A549 (cell line): Measurements from ENCODE around the gene TMEM59L. TPM values are rescaled to one million over a fixed set of nuclear protein-coding genes. Genes with fewer than 3 reads are reported as not detected.
A peak's percentile ranks its signal among the peaks of the same experiment; 100 is the strongest.

Source experiments
- ATAC-seq, 2 experiments: fragments of 200-7000 bp in 1 of 2; fragments of >200 bp in 1 of 2; cut with Nextera tagmentation in 1 of 2; cut with Tn5 transposase in 1 of 2; 3 replicates each; pipeline versions ENCODE4 v1.8.0 to v1.9.1; 2018 to 2020; ENCODE audit warnings: mild to moderate bottlenecking in 1 of 2, moderate library complexity in 1 of 2
- CTCF ChIA-PET: fragments of 300-600 bp; sonication (Branson Sonifier 250); formaldehyde crosslinking; extraction: SDS; loops from one replicate; lab custom pipeline; 2021; ENCODE audit warnings: antibody characterized with exemption, inconsistent platforms; lab: Yijun Ruan, JAX
- POLR2A ChIA-PET: fragments of 350-600 bp; formaldehyde crosslinking; extraction: SDS; loops from one replicate; lab custom pipeline; 2021; ENCODE audit warnings: antibody characterized with exemption, inconsistent platforms; lab: Yijun Ruan, JAX
- DNase-seq, 2 experiments: peaks; one replicate each; pipeline versions ENCODE4 v3.0.0 to v3.0.0-alpha.2; 2011 to 2016; ENCODE audit warnings: low read depth in 1 of 2, low spot score in 1 of 2
- FAIRE-seq: peaks from 2 replicates; lab custom pipeline; 2011; peaks lifted over from hg19 to GRCh38; lab: Jason Lieb, UNC
- H3K27ac ChIP-seq, 2 experiments: fragments of >200 bp; sonication (Bioruptor Twin); formaldehyde crosslinking; 3 replicates each; pipeline ENCODE4 v1.5.1; 2016 to 2017
- H3K4me1 ChIP-seq: fragments of >200 bp; sonication (Bioruptor Twin); formaldehyde crosslinking; 3 replicates; pipeline ENCODE4 v1.6.1; 2016
- H3K4me2 ChIP-seq: fragments of >200 bp; sonication (Bioruptor Twin); formaldehyde crosslinking; 3 replicates; pipeline ENCODE4 v1.6.1; 2016
- H3K4me3 ChIP-seq: fragments of >200 bp; sonication (Bioruptor Twin); formaldehyde crosslinking; 3 replicates; pipeline ENCODE4 v1.5.1; 2016
- H3K9me3 ChIP-seq: fragments of >200 bp; sonication (Bioruptor Twin); formaldehyde crosslinking; 3 replicates; pipeline ENCODE4 v1.6.1; 2016
- BCL3 ChIP-seq: fragments of >200 bp; sonication (Bioruptor Twin); formaldehyde crosslinking; IDR thresholded peaks from 3 replicates; pipeline ENCODE4 v1.6.1; 2016
- BHLHE40 ChIP-seq: IDR thresholded peaks from 2 replicates; pipeline ENCODE4 v1.6.1; 2012; ENCODE audit warnings: low read depth, low read length, inconsistent platforms
- CHD2 ChIP-seq: fragments of 150-350 bp; IDR thresholded peaks from 2 replicates; pipeline ENCODE4 v1.6.1; 2014; ENCODE audit warnings: low read length; ENCODE audit not compliant: partially characterized antibody
- EHF ChIP-seq: fragments of 250-450 bp; sonication (Bioruptor Pico); IDR thresholded peaks from 2 replicates; pipeline ENCODE4 v1.5.0; 2020; ENCODE audit warnings: mild to moderate bottlenecking
- ELK1 ChIP-seq: fragments of 150-350 bp; IDR thresholded peaks from 2 replicates; pipeline ENCODE4 v1.6.1; 2014; ENCODE audit warnings: low read depth, mild to moderate bottlenecking, low read length
- ESRRA ChIP-seq: fragments of 150-350 bp; IDR thresholded peaks from 2 replicates; pipeline ENCODE4 v1.6.1; 2014; ENCODE audit warnings: mild to moderate bottlenecking, low read length, borderline replicate concordance
- GATA3 ChIP-seq: IDR thresholded peaks from 2 replicates; pipeline ENCODE4 v1.6.1; 2012; ENCODE audit warnings: borderline replicate concordance
- HOXB13 ChIP-seq: fragments of 250-450 bp; sonication (Bioruptor Pico); IDR thresholded peaks from 2 replicates; pipeline ENCODE4 v1.5.0; 2020; ENCODE audit warnings: low read depth, mild to moderate bottlenecking, moderate library complexity
- JUN ChIP-seq, 2 experiments: fragments of >200 bp; sonication (Bioruptor Twin); formaldehyde crosslinking; IDR thresholded peaks; 2 replicates in 1 of 2; 3 replicates in 1 of 2; pipeline ENCODE4 v1.6.1; 2016 to 2017
- KDM1A ChIP-seq: fragments of 200-600 bp; sonication (generic); IDR thresholded peaks from 2 replicates; pipeline ENCODE4 v1.6.1; 2016; ENCODE audit warnings: low read depth, mild to moderate bottlenecking
- KDM5A ChIP-seq: fragments of 200-600 bp; sonication (generic); IDR thresholded peaks from 2 replicates; pipeline ENCODE4 v1.6.1; 2016; ENCODE audit warnings: antibody characterized with exemption, mild to moderate bottlenecking
- MAZ ChIP-seq: fragments of 150-350 bp; IDR thresholded peaks from 2 replicates; pipeline ENCODE4 v1.6.1; 2014; ENCODE audit warnings: antibody characterized with exemption, low read depth, low read length, borderline replicate concordance
- MYC ChIP-seq: IDR thresholded peaks from 2 replicates; pipeline ENCODE4 v1.6.1; 2012; ENCODE audit warnings: mild to moderate bottlenecking, inconsistent platforms, low read length, improper control_type of control experiment, borderline replicate concordance
- NR3C1 ChIP-seq: fragments of >200 bp; sonication (Bioruptor Twin); formaldehyde crosslinking; IDR thresholded peaks from 3 replicates; pipeline ENCODE4 v1.6.1; 2017
- PHF8 ChIP-seq: fragments of 200-600 bp; sonication (generic); IDR thresholded peaks from 2 replicates; pipeline ENCODE4 v1.6.1; 2016; ENCODE audit warnings: low read depth, mild to moderate bottlenecking, antibody characterized with exemption, moderate library complexity, borderline replicate concordance
- RAD21 ChIP-seq, 2 experiments: fragments of >200 bp in 1 of 2; sonication (Bioruptor Twin) in 1 of 2; formaldehyde crosslinking in 1 of 2; IDR thresholded peaks in 1 of 2; conservative IDR thresholded peaks in 1 of 2; 2 replicates in 1 of 2; 3 replicates in 1 of 2; pipeline ENCODE4 v1.6.1; 2012 to 2018; ENCODE audit warnings: inconsistent platforms in 1 of 2
- RFX5 ChIP-seq: fragments of 450-650 bp; IDR thresholded peaks from 2 replicates; pipeline ENCODE4 v1.7.1; 2014; ENCODE audit warnings: antibody characterized with exemption, mild to moderate bottlenecking, moderate library complexity
- TFCP2L1 ChIP-seq: fragments of 250-450 bp; sonication (Bioruptor Pico); IDR thresholded peaks from 2 replicates; pipeline ENCODE4 v1.5.0; 2021; ENCODE audit warnings: mild to moderate bottlenecking
- USF2 ChIP-seq: fragments of 450-650 bp; IDR thresholded peaks from 2 replicates; pipeline ENCODE4 v1.6.1; 2014; ENCODE audit warnings: antibody characterized with exemption
- ZC3H11A ChIP-seq: fragments of 450-650 bp; IDR thresholded peaks from 2 replicates; pipeline ENCODE4 v1.6.1; 2014; ENCODE audit warnings: antibody characterized with exemption, mild to moderate bottlenecking
- ZNF302 ChIP-seq: fragments of 250-450 bp; sonication (Bioruptor Pico); IDR thresholded peaks from 2 replicates; pipeline ENCODE4 v1.9.0; 2021; ENCODE audit warnings: inconsistent platforms, mild to moderate bottlenecking, moderate library complexity
- WGBS: methylation state at CpG from one replicate; pipeline ENCODE4 v1.1.6; 2017; ENCODE audit errors: missing lambda C conversion rate; 5-methylcytosine and 5-hydroxymethylcytosine counted together
- polyA plus RNA-seq, 4 experiments: library from polyadenylated mRNA; depleted of rRNA in 3 of 4; stranded (reverse); fragments of >200 nt; fragmentation: RNase III in 1 of 4; extraction: RNeasy Plus Mini Kit Qiagen cat#74134 plus additional on column Dnase treatment in 1 of 4; gene quantifications; 2 replicates in 3 of 4; 3 replicates in 1 of 4; pipeline ENCODE4 v1.2.3, GENCODE V29; 2011 to 2017
- TF ChIP-seq, protein P1 (sequence below): fragments of 200-600 bp; sonication (generic); IDR thresholded peaks from 2 replicates; pipeline ENCODE4 v1.6.1; 2016; ENCODE audit warnings: antibody characterized with exemption, mild to moderate bottlenecking, moderate library complexity

Gene TMEM59L
- polyA plus RNA-seq, 2 of the 4 experiments (the other 2 are of a cell fraction): 0.94 to 4.6 TPM

DNA sequence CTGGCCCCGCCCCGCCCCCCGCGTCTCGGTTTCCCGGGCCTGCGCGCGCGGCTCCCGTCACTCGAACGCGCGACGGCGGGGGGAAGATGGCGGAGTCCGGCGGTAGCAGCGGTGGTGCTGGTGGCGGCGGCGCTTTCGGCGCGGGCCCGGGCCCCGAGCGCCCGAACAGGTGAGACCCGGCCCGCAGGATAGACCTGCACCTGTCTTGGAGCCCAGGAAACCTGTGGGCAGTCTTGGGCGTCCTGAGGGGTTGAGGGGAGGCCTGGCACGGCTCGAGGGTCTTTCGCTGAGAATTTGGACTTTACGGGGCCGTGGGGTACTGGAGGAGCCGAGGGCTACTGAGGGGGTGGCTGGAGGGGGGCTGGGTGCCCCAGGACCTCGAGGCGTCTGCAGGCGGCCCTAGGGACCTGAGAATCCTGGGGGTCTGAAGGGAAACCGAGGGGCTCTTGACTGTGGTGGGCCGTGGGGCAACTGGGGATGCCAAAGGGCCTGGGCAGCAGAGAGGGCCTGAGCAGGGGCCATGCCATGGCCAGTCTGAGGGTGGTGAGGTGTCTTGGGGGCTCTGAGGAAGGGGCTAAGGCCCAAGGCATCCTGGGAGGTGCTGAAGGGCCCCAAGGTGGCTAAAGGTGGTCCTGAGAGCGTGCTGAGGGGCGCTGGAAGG lies 24.4 kb downstream of the TMEM59L start, which contains the start of gene KLHL26:
Gene KLHL26 (plus strand): TSS at position 60 of the 661 bp plus-strand sequence. CDS start 27 bp downstream, at position 87.
- Histone ChIP-seq H3K27ac (peak within 1 kb of the TSS; percentile 87), H3K4me3 (peak within 1 kb of the TSS; percentile 92), H3K4me1 (peaks cover 10% of the 10 kb centered on the region; the same call in 1 of the 3 replicates), H3K9me3 (no peaks in the 10 kb centered on the region), H3K4me2 (peak within 1 kb of the TSS; percentile 99)
- ChIA-PET POLR2A (no interaction called here), CTCF (no interaction called here)
- peak in 1 of 2 experiments; percentile 3; a peak in 2 of 6 replicates for ATAC-seq
- whole genome bisulfite sequencing: 0% methylated on average over 1 of the region's 47 CpGs
- no peak for DNase-seq
- FAIRE-seq: no peak
- TF ChIP-seq NR3C1 (no peak), KDM1A (no peak), ZC3H11A (no peak), CHD2 (no peak), JUN (IDR thresholded peaks at IDR 0.05) (no peak), PHF8 (peak; percentile 64; the same call in 1 of the 2 replicates), BCL3 (no peak), KDM5A (peak; percentile 56; the same call in 1 of the 2 replicates), BHLHE40 (no peak), MAZ (no peak), RFX5 (no peak)

- Histone ChIP-seq H3K9me3 (no peaks in the 10 kb centered on the region), H3K4me3 (peak overlapping the region; percentile 92), H3K27ac (peak overlapping the region in 1 of 2 experiments; percentile 87; a peak in 4 of 6 replicates), H3K4me2 (peak overlapping the region; percentile 99), H3K4me1 (peaks cover 10% of the 10 kb centered on the region; the same call in 1 of the 3 replicates)
- DNase-seq (peak; percentile 31 to 38), ATAC-seq (peak in 1 of 2 experiments; percentile 18; a peak in 1 of 6 replicates), FAIRE-seq (no peak)
- ChIA-PET CTCF (interaction anchor here (1.5 kb wide), 1 partner anchor 209 kb away, joined by 3 read pairs; no protein-coding TSS in a partner anchor), POLR2A (no interaction called here)
- no peak for TF ChIP-seq TFCP2L1
- TF ChIP-seq RAD21 (conservative IDR thresholded peaks at IDR 0.05 in 1 of 2, IDR thresholded peaks at IDR 0.05 in 1 of 2): peak in 1 of 2 experiments; percentile 19; a peak in 1 of 5 replicates
- no peak for TF ChIP-seq BHLHE40
- 63% methylated on average over 3 of the region's 3 CpGs for WGBS
Measured at GRCh38 chr19:18637673-18638630, 25.3 kb downstream of the TMEM59L start.

- ATAC-seq: no peak
- peaks cover 10% of the 10 kb centered on the region; the same call in 1 of the 3 replicates for H3K4me1 ChIP-seq
- H3K27ac ChIP-seq: no peak overlapping the region
- 81% methylated on average over 8 of the region's 8 CpGs for WGBS
- TF ChIP-seq MYC (no peak), GATA3 (no peak), KDM5A (no peak), ESRRA (no peak), TFCP2L1 (no peak), ELK1 (no peak), EHF (CRISPR knock-in tag) (no peak), ZNF302 (CRISPR knock-in tag) (no peak), NR3C1 (no peak), HOXB13 (no peak), USF2 (no peak)
- TF ChIP-seq, protein P1, sequence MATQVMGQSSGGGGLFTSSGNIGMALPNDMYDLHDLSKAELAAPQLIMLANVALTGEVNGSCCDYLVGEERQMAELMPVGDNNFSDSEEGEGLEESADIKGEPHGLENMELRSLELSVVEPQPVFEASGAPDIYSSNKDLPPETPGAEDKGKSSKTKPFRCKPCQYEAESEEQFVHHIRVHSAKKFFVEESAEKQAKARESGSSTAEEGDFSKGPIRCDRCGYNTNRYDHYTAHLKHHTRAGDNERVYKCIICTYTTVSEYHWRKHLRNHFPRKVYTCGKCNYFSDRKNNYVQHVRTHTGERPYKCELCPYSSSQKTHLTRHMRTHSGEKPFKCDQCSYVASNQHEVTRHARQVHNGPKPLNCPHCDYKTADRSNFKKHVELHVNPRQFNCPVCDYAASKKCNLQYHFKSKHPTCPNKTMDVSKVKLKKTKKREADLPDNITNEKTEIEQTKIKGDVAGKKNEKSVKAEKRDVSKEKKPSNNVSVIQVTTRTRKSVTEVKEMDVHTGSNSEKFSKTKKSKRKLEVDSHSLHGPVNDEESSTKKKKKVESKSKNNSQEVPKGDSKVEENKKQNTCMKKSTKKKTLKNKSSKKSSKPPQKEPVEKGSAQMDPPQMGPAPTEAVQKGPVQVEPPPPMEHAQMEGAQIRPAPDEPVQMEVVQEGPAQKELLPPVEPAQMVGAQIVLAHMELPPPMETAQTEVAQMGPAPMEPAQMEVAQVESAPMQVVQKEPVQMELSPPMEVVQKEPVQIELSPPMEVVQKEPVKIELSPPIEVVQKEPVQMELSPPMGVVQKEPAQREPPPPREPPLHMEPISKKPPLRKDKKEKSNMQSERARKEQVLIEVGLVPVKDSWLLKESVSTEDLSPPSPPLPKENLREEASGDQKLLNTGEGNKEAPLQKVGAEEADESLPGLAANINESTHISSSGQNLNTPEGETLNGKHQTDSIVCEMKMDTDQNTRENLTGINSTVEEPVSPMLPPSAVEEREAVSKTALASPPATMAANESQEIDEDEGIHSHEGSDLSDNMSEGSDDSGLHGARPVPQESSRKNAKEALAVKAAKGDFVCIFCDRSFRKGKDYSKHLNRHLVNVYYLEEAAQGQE: no peak
- H3K9me3 ChIP-seq: no peaks in the 10 kb centered on the region
- ChIA-PET POLR2A (interaction anchor here (0.7 kb wide), 1 partner anchor 63 kb away, joined by 3 read pairs; no protein-coding TSS in a partner anchor), CTCF (interaction anchor here (1.2 to 2.1 kb wide), 3 partner anchors 23 to 207 kb away, joined by 3 to 12 read pairs (median 3); no protein-coding TSS in a partner anchor)
- no peak overlapping the region for H3K4me2 ChIP-seq
- H3K4me3 ChIP-seq: no peak overlapping the region
- no peak for FAIRE-seq
- no peak for DNase-seq
Measured at GRCh38 chr19:18639706-18640243, 27.1 kb downstream of the TMEM59L start.
